Endothelial cell (in vitro differentiated cells): ENCODE measurements around the gene SLC36A2. TPM values are rescaled to one million over a fixed set of nuclear protein-coding genes. Genes with fewer than 3 reads are reported as not detected.
"Not testable (repeated sequence)": the region's sequence is repeated elsewhere in the genome, so short reads cannot be mapped to it uniquely, and the experiment has no call there.

Experiments used
- DNase-seq: peaks from one replicate; pipeline ENCODE4 v3.0.0; 2021; ENCODE audit warnings: low spot score
- H3K27ac Mint-ChIP-seq: one replicate; pipeline ENCODE4 v1.8.0; 2021; ENCODE audit warnings: mixed read lengths, inconsistent platforms; ENCODE audit not compliant: unreplicated experiment
- H3K27me3 Mint-ChIP-seq: one replicate; pipeline ENCODE4 v1.8.0; 2021; ENCODE audit warnings: mild to moderate bottlenecking, moderate library complexity, mixed read lengths, inconsistent platforms; ENCODE audit not compliant: unreplicated experiment
- H3K36me3 Mint-ChIP-seq: one replicate; pipeline ENCODE4 v1.8.0; 2021; ENCODE audit warnings: mild to moderate bottlenecking, low read depth, mixed read lengths, inconsistent platforms; ENCODE audit not compliant: unreplicated experiment
- H3K4me1 Mint-ChIP-seq: one replicate; pipeline ENCODE4 v1.8.0; 2021; ENCODE audit warnings: mild to moderate bottlenecking, mixed read lengths, inconsistent platforms; ENCODE audit not compliant: unreplicated experiment
- H3K4me3 Mint-ChIP-seq: one replicate; pipeline ENCODE4 v1.8.0; 2021; ENCODE audit warnings: mild to moderate bottlenecking, mixed read lengths, inconsistent platforms; ENCODE audit not compliant: unreplicated experiment
- H3K9me3 Mint-ChIP-seq: one replicate; pipeline ENCODE4 v1.8.0; 2021; ENCODE audit warnings: mixed read lengths, inconsistent platforms; ENCODE audit not compliant: unreplicated experiment
- CTCF ChIP-seq: fragments of 200-600 bp; sonication (generic); IDR thresholded peaks from one replicate; pipeline ENCODE4 v1.5.0; 2021; ENCODE audit warnings: antibody characterized with exemption; ENCODE audit not compliant: unreplicated experiment
- total RNA-seq: library from RNA; stranded (reverse); fragmentation: NEBNext Ultra II Directional; extraction: Animal tissue kit (Norgen Biotek cat#: 25700); gene quantifications from one replicate; pipeline ENCODE4 v1.2.1, GENCODE V29; 2021; ENCODE audit not compliant: unreplicated experiment

Gene SLC36A2
- total RNA-seq, 1 donor from 2014 or later = not detected

- Mint-ChIP-seq H3K27me3 (peaks cover 1% of the 10 kb centered on the region), H3K4me3 (no peak overlapping the region), H3K36me3 (peaks cover 5% of the 10 kb centered on the region), H3K9me3 (no peaks in the 10 kb centered on the region), H3K4me1 (no peaks in the 10 kb centered on the region), H3K27ac (no peak overlapping the region)
- no peak for DNase-seq
- TF ChIP-seq CTCF = no peak
Measured at GRCh38 chr5:151312756-151313324, 34.5 kb downstream of the SLC36A2 start.

- H3K4me1 Mint-ChIP-seq = no peaks in the 10 kb centered on the region
- TF ChIP-seq CTCF = no peak
- H3K27me3 Mint-ChIP-seq = peaks cover 1% of the 10 kb centered on the region
- DNase-seq = no peak
- H3K36me3 Mint-ChIP-seq = peaks cover 5% of the 10 kb centered on the region
- H3K27ac Mint-ChIP-seq = no peak overlapping the region
- H3K4me3 Mint-ChIP-seq = no peak overlapping the region
- no peaks in the 10 kb centered on the region for H3K9me3 Mint-ChIP-seq
Measured at GRCh38 chr5:151310932-151311331, 36.4 kb downstream of the SLC36A2 start.

GRCh38 chr5:151309821-151310220 lies 37.5 kb downstream of the SLC36A2 start:
- H3K4me3 Mint-ChIP-seq, H3K4me1 Mint-ChIP-seq, H3K27me3 Mint-ChIP-seq, H3K36me3 Mint-ChIP-seq, H3K9me3 Mint-ChIP-seq, DNase-seq, H3K27ac Mint-ChIP-seq: not testable (repeated sequence)

- not testable (repeated sequence) for H3K27me3 Mint-ChIP-seq, H3K4me1 Mint-ChIP-seq, H3K4me3 Mint-ChIP-seq, H3K9me3 Mint-ChIP-seq, H3K36me3 Mint-ChIP-seq, DNase-seq, H3K27ac Mint-ChIP-seq
Measured at GRCh38 chr5:151309266-151309665, 38.1 kb downstream of the SLC36A2 start.

DNA sequence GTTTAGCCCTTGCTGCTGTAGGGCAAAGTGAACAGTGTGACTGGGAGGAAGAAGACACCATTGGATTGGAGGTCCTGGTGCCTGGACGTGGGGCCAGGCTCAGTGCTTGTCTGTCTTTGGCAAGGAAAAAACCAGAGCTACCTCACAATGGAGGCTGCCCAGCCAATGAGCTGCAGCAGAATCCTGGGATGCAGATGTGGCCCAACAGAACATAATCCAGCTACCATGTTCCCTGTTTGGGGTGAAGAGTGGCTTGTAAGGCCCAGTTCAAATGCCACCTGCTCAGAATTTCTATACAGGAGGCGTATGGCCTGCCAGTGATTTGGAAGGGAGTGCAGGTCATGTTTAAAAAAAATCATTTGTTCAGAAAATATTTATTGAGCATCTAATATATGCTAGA lies 43.7 kb downstream of the SLC36A2 start, which contains the start of gene SLC36A3:
Gene SLC36A3, minus strand, starts transcription at position 101 of the 400 bp plus-strand sequence. CDS start 412 bp downstream, outside the sequence.
- peak within 1 kb of the TSS; percentile 54 for H3K27ac Mint-ChIP-seq
- H3K36me3 Mint-ChIP-seq = no peaks in the 10 kb centered on the region
- H3K27me3 Mint-ChIP-seq = peaks cover 6% of the 10 kb centered on the region
- no peaks in the 10 kb centered on the region for H3K9me3 Mint-ChIP-seq
- no peak for TF ChIP-seq CTCF
- no peak within 1 kb of the TSS for H3K4me3 Mint-ChIP-seq
- H3K4me1 Mint-ChIP-seq = peaks cover 13% of the 10 kb centered on the region
- no peak for DNase-seq

GRCh38 chr5:151298063-151298855 lies 49.1 kb downstream of the SLC36A2 start:
- Mint-ChIP-seq H3K4me3 (no peak overlapping the region), H3K27ac (no peak overlapping the region), H3K36me3 (peaks cover 4% of the 10 kb centered on the region), H3K9me3 (peaks cover 4% of the 10 kb centered on the region), H3K27me3 (peaks cover 6% of the 10 kb centered on the region), H3K4me1 (peaks cover 16% of the 10 kb centered on the region)
- TF ChIP-seq CTCF = peak; percentile 23
- peak; percentile 32 for DNase-seq
